Gastrocnemius medialis (tissue), 4 donors: ENCODE results near the gene TTLL7.

Source experiments
- CTCF ChIP-seq, 5 experiments: fragments of 450-650 bp in 3 of 5; fragments of 200-600 bp in 2 of 5; sonication (generic) in 2 of 5; IDR thresholded peaks in 4 of 5; conservative IDR thresholded peaks in 1 of 5; 1 replicate in 4 of 5; 2 replicates in 1 of 5; pipeline ENCODE4 v1.5.1; 2016 to 2019; ENCODE audit warnings: antibody characterized with exemption in 5 of 5, mild to moderate bottlenecking in 3 of 5, moderate library complexity in 3 of 5
- POLR2A ChIP-seq, 2 donors: fragments of 450-650 bp; IDR thresholded peaks; one replicate each; pipeline ENCODE4 v1.6.1; 2017; ENCODE audit warnings: antibody characterized with exemption in 2 of 2, mild to moderate bottlenecking in 2 of 2, moderate library complexity in 2 of 2

GRCh38 chr1:83990734-83991133 is 8.2 kb downstream of the TTLL7 start:
- no peak for TF ChIP-seq POLR2A (IDR thresholded peaks at IDR 0.05)
- TF ChIP-seq CTCF (IDR thresholded peaks at IDR 0.05 in 4 of 5, conservative IDR thresholded peaks at IDR 0.05 in 1 of 5), result no peak
